CD4-positive, alpha-beta T cell treated with Interleukin-4 for 1 hour (primary cell): Measurements from ENCODE around the gene FUCA1.
"Not testable (repeated sequence)": the region's sequence is repeated elsewhere in the genome, so short reads cannot be mapped to it uniquely, and the experiment has no call there.

Experiments used
- DNase-seq, 2 donors: peaks; one replicate each; pipeline ENCODE4 v3.0.0-alpha.2; 2020 to 2022

FUCA1 gene

GRCh38 chr1:23895082-23895481 is 27.0 kb upstream of the FUCA1 start:
- DNase-seq: no peak

GRCh38 chr1:23889074-23889473 is 21.0 kb upstream of the FUCA1 start:
- no peak for DNase-seq

- DNase-seq: no peak
Observed at GRCh38 chr1:23885222-23885621, 17.1 kb upstream of the FUCA1 start.

- DNase-seq: no peak
Observed at GRCh38 chr1:23882746-23883145, 14.7 kb upstream of the FUCA1 start.

GRCh38 chr1:23879809-23880208 is 11.7 kb upstream of the FUCA1 start:
- DNase-seq: no peak

- DNase-seq: no peak
Observed at GRCh38 chr1:23878668-23879067, 10.6 kb upstream of the FUCA1 start.

- DNase-seq: no peak
Observed at GRCh38 chr1:23875382-23875781, 7.3 kb upstream of the FUCA1 start.

GRCh38 chr1:23872421-23872820 is 4.3 kb upstream of the FUCA1 start:
- no peak for DNase-seq

- DNase-seq: peak in 1 of 2 donors; percentile 44
Observed at GRCh38 chr1:23869051-23869450, 961 bp upstream of the FUCA1 start.

GRCh38 chr1:23868557-23869016 is 497 bp upstream of the FUCA1 start:
- no peak for DNase-seq

- DNase-seq: no peak
Observed at GRCh38 chr1:23867542-23867894, 572 bp downstream of the FUCA1 start.

- no peak for DNase-seq
Observed at GRCh38 chr1:23865543-23865930, 2.6 kb downstream of the FUCA1 start.

- DNase-seq: no peak
Observed at GRCh38 chr1:23864801-23865542, 3.1 kb downstream of the FUCA1 start.

GRCh38 chr1:23862640-23863039 is 5.5 kb downstream of the FUCA1 start:
- no peak for DNase-seq

GRCh38 chr1:23854568-23854967 is 13.5 kb downstream of the FUCA1 start:
- peak in 1 of 2 donors; percentile 23 for DNase-seq

- DNase-seq: not testable (repeated sequence)
Observed at GRCh38 chr1:23853124-23853523, 15.0 kb downstream of the FUCA1 start.

GRCh38 chr1:23851406-23851805 is 16.7 kb downstream of the FUCA1 start:
- not testable (repeated sequence) for DNase-seq

- no peak for DNase-seq
Observed at GRCh38 chr1:23848673-23849616, 19.1 kb downstream of the FUCA1 start.

GRCh38 chr1:23847482-23848095 is 20.5 kb downstream of the FUCA1 start:
- DNase-seq: not testable (repeated sequence)

GRCh38 chr1:23845163-23845562 is 22.9 kb downstream of the FUCA1 start:
- DNase-seq: no peak

- no peak for DNase-seq
Observed at GRCh38 chr1:23843644-23844043, 24.4 kb downstream of the FUCA1 start.

GRCh38 chr1:23838401-23838866 is 29.7 kb downstream of the FUCA1 start:
- peak; percentile 80 to 82 for DNase-seq

GRCh38 chr1:23837908-23838307 is 30.2 kb downstream of the FUCA1 start:
- DNase-seq: no peak
